WTC11 (cell line): ENCODE results near the gene PTPN1.

Experiments used
- ELF4 ChIP-seq: sonication (generic); formaldehyde crosslinking; IDR thresholded peaks from 2 replicates; pipeline ENCODE4 v1.8.1; 2022; ENCODE audit warnings: low read depth, mild to moderate bottlenecking, moderate library complexity, missing genetic modification reagents
- SMAD3 ChIP-seq: sonication (generic); formaldehyde crosslinking; IDR thresholded peaks from 2 replicates; pipeline ENCODE4 v1.8.0; 2022; ENCODE audit warnings: missing genetic modification reagents, mild to moderate bottlenecking, borderline replicate concordance
- TF ChIP-seq, protein P1 (sequence below): fragments of 200-600 bp; IDR thresholded peaks from 2 replicates; pipeline ENCODE4 v1.8.0; 2022; ENCODE audit warnings: antibody characterized with exemption

DNA sequence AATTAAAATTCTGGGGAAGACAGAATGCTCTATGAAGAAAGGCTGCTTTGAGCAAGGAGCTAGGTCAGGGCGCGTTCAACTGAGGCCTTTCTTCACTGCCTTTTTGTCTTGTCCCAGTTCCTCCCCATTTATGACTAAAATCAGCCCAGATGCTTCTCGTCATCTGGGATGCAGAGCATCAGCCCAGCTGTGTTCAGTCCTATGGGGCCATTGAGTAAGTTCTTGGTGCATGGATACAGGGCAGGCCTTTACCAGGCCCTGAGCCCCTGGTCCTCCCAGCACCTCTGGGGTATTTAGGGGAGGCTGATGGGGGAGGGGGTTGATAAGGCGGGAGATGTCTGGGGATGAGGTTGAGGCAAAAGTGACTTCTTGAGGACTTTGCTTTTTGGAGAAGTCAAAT, 55.7 kb downstream of the PTPN1 start:
- no peak for TF ChIP-seq SMAD3 (CRISPR knock-in tag)
- no peak for TF ChIP-seq ELF4
- TF ChIP-seq, protein P1, sequence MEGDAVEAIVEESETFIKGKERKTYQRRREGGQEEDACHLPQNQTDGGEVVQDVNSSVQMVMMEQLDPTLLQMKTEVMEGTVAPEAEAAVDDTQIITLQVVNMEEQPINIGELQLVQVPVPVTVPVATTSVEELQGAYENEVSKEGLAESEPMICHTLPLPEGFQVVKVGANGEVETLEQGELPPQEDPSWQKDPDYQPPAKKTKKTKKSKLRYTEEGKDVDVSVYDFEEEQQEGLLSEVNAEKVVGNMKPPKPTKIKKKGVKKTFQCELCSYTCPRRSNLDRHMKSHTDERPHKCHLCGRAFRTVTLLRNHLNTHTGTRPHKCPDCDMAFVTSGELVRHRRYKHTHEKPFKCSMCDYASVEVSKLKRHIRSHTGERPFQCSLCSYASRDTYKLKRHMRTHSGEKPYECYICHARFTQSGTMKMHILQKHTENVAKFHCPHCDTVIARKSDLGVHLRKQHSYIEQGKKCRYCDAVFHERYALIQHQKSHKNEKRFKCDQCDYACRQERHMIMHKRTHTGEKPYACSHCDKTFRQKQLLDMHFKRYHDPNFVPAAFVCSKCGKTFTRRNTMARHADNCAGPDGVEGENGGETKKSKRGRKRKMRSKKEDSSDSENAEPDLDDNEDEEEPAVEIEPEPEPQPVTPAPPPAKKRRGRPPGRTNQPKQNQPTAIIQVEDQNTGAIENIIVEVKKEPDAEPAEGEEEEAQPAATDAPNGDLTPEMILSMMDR: no peak
